Stimulated activated CD8-positive, alpha-beta memory T cell treated with anti-CD3 and anti-CD28 coated beads, Interleukin-4, amount 100 ng/mL, for 24 hours (primary cell): ENCODE results near the gene EIF3K.
A peak's percentile ranks its signal among the peaks of the same experiment; 100 is the strongest.
"Not testable (repeated sequence)": the region's sequence is repeated elsewhere in the genome, so short reads cannot be mapped to it uniquely, and the experiment has no call there.

Experiments
- DNase-seq: peaks from one replicate; pipeline ENCODE4 v3.0.0-alpha.2; 2020; ENCODE audit warnings: low read depth

EIF3K gene, protein sequence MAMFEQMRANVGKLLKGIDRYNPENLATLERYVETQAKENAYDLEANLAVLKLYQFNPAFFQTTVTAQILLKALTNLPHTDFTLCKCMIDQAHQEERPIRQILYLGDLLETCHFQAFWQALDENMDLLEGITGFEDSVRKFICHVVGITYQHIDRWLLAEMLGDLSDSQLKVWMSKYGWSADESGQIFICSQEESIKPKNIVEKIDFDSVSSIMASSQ

DNA sequence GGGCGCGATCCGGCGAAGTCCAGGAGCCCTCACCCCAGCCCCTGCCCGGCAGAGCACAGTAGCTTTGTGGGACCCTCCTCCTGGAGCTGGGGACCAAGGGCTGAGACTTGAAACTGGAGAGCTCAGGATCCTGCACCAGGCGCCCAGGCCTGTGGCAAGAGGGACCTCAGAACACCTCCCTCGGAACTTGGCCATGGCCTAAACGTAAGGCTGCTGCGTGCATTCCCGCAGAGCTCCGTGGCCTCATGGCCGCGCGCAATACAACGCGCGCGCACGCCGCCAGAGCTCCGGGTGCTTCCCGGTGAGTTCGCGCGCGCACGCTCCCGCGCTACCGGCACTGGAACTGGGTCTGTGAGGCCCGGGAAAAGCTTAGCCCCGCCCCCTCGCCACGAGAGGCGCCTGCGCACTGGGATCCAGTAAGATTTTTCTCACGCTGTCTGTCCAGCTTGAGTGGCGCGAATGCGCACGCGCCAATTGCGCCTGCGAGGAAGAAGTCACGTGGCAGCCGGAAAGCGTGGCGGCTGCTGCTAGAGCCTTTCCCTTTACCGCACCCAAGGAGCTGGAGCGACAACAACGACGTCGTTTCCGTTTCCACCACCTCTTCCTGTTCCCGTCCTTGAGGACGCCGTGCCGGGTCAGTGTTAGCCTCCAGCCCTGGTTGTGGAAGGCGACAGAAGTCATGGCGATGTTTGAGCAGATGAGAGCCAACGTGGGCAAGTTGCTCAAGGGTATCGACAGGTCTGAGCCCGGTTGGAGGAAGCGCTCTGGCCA, at the start of gene EIF3K:
EIF3K (plus strand) TSS at position 599 of the 771 bp plus-strand sequence; CDS start at position 680, 81 bp downstream.
- peak; percentile 98 for DNase-seq

DNA sequence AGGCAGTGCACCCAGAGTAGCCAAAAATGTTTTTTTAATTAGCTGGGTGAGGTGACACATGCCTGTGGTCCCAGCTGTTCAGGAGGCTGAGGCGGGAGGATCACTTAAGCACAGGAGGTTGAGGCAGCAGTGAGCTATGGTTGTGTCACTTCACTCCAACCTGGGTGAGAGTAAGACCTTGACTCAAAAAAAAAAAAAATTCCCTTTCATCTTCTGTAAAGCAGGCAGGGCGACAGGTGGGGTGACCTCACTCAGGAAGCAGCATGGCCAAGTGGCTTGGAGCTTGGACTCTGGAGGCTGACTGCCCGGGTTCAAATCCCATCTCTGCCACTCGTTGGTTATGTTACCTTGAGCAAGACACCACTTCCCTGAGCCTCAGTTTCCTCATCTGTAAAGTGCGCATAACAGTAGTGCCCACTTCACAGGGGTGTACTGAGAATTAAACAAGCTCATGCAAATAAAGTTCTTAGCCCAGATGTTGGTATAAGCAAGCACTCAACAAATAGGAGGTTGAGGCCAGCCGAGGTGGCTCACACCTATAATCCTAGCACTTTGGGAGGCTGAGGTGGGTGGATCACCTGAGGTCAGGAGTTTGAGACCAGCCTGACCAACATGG, 49.5 kb upstream of the EIF3K start:
- DNase-seq = no peak

DNA sequence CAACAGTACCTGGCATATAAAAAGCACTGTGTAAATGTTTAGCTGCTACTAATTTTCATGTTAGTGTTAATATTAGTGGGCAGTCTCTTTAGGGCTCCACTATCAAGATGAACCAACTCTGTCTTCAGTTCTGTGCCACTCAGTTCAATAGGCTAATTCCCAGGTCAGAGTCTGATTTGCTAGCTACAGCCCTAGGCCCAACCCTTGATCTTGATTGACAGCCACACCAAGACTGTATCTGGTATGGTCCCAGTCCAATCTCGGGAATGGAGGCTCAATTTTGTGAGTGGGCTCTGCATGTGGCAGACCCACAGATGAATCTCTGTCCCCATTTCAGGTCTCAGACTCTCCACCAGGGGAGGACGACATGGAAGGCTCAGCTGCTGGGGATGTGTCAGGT, 47.3 kb upstream of the EIF3K start:
- DNase-seq = no peak

DNA sequence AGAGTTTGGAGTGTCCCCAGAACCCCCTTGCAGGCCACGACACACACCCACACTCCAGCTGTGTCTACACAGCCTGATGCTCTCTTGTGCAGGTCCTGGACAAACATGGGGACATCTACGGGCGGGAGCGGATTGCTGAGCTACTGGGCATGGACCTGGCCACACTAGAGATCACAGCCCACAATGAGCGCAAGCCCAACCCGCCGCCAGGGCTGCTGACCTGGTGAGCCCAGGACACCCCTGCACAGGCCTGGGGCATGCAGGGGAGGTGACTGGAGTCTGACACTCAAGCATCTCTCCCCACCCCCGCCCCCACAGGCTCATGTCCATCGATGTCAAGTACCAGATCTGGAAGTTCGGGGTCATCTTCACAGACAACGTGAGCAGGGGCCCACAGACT, 41.2 kb upstream of the EIF3K start:
- no peak for DNase-seq

DNA sequence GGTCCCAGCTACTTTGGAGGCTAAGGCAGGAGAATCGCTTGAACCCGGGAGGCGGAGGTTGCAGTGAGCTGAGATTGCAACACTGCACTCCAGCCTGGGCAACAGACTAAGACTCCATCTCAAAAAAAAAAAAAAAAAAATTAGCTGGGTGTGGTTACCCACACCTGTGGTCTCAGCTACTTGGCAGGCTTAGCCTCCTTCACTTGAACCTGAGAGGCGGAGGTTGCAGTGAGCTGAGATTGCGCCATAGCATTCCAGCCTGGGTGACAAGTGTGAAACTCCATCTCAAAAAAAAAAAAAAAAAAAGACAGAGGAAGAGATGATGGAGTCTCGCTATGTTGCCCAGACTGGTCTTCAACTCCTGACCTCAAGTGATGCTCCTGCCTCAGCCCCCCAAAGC, 39.7 kb upstream of the EIF3K start:
- DNase-seq = not testable (repeated sequence)

DNA sequence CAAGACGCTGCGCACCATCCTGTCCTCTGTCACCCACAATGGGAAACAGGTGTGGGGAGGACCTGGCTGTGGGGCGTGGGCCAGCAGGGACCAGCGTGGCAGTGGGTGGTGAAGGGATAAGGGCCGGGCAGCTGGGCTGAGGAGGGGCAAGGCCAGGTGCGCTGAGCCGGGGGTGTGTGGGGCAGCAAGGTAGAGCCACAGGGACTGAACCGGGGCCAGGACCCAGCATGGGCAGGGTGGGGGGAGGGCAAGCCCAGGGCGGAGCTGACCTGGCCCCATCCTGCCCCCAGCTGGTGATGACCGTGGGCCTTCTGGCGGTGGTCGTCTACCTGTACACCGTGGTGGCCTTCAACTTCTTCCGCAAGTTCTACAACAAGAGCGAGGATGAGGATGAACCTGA, 38.9 kb upstream of the EIF3K start:
- no peak for DNase-seq

DNA sequence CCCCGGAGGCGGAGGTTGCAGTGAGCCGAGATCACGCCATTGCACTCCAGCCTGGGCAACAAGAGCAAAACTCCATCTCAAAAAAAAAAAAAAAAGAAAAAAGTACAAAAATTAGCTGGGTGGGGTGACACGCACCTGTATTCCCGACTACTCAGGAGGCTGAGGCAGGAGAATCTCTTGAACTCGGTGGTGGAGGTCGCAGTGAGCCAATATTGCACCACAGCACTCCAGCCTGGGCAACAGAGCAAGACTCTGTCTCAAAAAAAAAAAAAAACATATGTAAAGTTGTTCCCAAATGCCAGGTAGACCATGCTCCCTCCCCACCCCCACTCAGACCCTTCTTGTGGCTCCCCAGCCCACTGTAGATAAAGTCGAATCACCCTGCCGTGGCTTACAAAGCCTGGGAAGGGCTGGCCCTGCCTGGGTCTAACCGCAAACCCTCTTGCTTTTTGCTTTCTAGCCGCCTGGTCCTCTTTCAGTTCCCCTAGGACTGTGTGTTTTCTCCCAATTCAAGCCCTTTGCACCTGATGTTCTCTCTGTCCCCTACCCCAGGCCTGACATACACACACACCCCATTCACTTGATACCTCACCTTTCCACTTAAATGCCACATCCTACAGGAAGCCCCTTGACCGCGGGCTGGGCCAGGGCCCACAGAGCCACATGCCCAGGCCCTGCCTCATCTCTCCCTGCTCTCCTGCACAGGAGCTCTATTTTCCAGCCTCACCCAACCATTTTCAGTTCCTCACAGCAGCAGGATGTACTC, 35.6 kb upstream of the EIF3K start:
- DNase-seq = no peak

DNA sequence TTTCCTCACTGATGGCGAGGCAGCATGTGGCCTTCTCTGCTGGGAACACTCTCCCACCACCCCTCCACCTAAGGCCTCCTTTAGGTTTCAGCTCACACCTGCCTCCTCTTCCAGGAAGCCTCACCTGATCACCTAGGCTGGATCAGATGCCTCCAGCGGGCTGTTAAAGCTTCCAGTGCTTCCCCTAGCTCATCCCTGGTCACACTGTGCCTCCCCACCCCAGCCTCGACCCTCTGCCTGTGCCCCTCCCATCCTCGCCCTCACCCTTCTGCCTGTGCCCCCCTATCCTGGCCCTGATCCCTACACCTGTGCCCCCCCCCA, 35.0 kb upstream of the EIF3K start:
- no peak for DNase-seq

DNA sequence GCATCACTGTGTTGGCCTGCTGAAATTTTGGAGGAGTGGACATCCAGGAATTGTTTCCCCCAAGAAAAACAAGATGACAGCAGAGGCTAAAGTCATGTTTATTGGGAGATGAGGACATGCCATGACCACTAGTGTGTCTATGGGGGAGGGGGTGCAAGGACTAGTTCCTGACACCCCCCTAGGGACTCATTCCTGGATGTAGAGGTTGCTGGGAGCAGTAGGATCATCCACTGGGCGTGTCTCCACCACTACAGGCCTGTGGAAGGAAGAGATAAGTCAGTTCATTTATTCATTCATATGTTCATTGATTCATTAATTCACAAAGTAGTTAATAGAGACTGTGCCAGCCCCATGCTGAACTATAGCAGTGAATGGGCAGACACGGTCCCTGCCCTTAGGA, 31.4 kb upstream of the EIF3K start:
- DNase-seq = no peak

DNA sequence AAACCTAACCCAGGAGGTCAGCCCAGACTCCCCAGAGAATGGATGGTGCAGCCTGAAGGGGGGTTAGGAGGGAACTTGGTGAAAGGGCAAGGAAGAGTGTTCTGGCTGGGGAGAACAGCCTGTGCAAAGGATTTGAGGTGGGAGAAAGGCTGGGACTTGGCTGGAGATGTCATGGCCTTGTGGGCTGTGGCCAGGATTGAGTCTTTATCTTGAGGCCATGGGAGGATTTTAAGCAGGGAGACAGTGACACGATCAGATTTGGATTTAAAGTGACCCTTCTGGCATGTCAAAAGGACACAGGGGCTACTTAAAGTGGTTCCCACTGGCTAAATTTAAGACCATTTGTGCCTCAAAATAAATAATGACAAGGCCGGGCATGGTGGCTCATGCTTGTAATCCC, 30.9 kb upstream of the EIF3K start:
- DNase-seq = no peak

DNA sequence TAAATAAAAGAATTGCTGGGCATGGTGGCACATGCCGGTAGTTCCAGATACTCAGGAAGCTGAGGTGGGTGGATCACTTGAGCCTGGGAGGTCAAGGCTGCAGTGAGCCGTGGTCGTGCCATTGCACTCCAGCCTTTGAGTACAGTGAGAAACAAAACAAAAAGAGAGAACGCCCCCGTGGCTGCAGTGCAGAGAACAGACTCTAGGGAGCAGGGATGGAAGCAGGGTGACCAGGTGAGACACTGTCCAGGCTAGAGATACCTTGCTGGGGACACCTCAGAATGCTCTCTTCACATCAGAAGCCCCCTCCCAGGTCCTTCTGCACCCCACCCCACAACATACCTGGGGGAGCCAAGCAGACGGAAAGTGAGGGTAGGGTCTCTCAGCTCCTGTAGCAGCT, 26.0 kb upstream of the EIF3K start:
- no peak for DNase-seq

DNA sequence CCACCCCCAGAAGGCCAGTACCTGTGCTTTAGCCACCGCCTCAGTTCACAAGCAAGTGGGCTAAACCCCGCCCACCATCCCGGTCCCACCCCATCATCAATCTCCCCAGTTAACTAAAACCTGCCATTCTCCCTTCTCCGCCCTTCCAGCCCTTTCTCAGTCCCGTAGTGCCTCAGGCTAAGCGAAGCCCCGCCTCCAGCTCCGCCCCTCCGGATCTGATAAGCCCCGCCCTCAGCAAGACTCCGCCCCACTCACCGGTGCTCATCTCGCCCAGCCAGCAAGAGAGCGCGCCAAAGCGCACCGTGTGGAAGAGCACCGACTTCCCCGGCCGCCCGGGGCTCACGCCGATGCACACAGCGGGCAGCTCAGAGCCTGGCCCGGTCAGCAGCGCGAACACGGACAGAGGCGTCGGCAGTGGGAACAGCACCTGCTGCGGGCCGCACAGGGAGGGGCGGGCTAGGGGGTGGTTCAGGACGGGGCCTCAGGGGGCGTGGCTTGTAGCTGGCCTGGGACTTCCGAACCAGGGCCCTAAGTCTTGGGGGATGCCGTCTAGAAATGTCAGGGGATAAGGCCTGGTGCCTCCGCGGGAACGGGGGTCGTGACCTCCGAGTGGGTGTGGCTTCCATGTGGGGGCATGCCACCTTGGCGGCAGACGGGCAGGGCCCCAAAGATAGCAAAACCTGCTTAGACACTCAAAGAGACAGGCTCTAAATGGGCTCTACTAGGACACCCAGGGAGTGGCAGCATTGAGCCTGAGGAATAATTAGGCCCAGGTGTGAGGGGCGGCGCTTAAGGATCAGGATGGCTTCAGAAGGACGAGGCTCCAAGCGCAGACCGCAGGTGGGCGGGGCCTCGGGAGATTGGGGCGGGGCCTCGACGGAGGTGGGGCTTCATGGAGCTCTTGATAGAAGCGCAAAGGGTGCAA, 22.7 kb upstream of the EIF3K start:
- DNase-seq = no peak

DNA sequence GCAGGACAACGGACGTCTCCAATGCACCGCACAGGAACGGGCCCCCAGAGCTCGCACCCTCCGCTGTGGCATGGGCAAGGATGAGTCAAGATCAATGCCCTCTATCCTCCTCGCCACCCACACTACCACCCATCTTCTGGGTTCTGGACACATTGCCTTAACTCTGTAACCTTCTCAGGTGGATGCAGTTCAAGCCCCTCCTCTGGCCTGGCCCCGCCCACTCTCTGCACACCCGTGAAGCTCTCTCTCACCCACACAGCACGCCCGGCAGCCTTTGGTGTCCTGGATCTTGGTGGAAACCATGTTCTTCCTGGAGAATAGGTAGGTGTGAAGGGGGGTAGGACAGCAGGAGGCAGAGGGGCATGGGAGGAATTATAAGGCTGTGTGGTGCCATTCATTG, 21.9 kb upstream of the EIF3K start:
- no peak for DNase-seq

DNA sequence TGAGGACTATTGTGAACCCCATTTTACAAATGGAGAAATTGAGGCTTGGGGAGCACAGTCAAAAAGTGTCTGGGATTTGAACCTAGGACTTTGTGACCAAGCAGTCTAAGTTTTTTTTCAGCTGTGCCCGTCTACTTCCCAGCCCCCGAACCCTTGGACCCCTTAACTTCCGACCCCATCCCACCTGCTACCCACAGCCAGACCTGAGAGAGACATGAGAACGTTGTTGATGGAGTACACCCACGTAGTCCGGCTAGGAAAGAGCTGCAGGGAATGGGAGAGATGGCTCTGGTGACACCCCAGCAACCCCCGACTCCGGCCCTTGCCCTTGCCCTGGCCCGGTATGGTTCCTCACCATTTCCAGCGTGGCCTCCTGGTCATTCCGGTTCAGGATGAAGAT, 19.3 kb upstream of the EIF3K start:
- no peak for DNase-seq

DNA sequence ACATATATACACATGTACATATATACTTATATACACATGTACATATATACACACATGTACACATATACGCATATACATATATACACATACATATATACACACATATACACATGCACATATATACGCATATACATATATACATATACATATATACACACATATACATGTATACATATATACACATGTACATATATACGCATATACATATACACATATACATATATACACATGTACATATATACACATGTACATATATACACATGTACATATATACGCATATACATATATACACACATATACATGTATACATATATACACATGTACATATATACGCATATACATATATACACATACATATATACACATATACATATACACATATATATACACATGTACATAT, 16.1 kb upstream of the EIF3K start:
- DNase-seq = not testable (repeated sequence)

DNA sequence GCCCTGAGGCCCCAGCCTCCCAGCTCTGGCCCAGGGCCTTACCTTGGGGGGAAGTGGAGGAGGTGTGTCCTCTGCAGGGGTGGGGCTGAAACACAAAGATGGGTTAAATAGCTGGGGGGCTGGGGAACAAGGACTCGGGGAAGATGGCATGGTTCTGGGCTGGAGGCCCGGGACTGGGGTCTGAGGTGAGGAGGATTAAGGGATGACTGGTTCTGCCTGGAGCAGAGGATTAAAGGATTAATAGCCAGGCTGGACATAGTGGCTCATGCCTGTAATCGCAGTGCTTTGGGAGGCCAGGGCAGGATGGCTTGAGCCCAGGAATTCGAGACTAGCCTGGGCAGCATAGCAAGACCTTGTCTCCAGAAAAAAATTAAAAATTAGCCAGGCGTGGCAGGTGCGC, 12.9 kb upstream of the EIF3K start:
- DNase-seq = no peak

DNA sequence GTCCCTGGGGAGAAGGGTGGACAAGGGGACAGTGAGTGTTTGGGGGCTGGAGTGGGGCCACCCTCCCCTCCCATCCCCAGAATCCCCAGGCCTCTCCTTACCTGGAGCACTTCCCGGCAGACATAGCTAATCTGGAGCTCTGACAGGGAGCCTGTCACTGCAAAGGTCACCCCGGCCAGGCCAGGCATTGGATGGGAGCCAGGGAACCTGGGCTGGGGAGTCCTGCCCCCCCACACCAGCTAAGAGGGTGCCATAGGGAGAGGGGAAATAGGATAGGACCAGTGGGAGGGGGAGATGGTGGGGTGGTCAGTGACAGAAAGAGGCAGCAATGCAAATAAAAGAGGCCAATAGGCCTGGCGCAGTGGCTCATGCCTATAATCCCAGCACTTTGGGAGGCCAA, 4.7 kb upstream of the EIF3K start:
- DNase-seq = no peak

DNA sequence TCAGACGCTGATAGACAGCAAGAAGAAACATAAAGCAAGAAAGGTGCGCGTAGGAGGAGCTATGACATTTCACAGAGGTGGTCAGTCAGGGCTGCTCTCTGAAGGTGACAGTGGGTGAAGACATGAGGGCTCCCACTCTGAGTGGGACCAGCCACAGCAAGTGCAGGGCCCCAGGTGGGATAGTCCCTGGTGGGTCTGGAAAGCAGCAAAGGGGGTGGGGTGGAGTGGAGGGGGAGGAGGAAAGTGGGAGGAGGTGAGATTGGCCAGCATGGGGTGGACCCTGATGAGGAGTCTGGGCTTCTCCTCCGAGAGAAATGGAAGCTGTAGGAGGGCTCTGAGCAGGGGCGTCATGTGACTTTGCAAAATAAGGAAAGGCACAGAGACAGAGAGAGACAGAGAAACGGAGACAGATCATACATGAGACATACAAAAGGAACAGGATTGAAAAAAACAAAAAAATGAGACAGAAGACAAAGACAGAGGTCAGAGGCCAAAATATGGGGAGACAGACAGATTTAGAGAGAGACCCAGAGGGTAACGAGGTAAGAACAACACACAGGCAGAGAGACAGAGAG, 3.9 kb upstream of the EIF3K start:
- DNase-seq = no peak

DNA sequence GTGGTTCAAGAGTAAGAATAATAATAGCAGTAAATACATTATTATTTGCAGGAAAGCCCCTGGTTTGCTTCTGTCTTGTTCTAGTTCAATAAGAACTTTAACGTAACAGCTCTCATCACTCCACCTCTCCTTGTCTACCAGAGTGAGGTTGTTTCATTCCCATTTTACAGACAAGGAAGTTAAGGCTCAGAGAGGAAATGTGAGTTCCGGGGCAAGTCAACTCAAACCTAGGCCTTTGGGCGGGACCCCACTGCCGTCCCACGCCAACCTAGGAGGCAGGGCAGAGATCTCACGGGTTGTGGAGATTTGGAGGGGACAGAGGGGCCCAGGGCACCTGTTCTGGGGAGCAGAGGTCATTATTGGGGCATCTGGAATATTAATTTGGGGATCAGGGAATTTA, 2.7 kb upstream of the EIF3K start:
- DNase-seq = no peak

DNA sequence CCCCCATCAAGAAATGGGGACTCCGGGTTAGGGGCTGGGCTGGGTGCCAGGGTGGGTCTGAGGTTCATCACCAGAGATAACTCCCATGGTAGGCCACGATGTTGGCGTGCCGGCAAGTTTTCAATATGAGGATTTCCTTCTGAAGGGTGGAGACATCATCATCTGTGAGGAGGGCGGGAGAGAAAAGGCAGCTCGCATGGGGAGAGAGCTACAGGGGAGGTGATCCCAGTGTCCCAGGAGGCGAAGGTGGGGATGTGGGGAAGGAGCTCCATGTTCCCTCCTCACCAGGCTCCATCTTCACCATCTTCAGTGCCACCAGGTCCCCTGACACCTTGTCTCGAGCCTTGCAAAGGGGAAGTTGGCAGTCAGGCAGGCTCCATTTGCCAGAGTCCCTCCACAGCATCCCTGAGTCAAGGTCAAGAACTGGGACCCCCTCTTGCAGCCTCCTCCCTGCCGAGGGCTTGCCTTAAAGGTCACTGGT, 1.7 kb upstream of the EIF3K start:
- no peak for DNase-seq
